Peyer's patch (tissue), 4 donors: ENCODE measurements around the gene TBL3.
A peak's percentile ranks its signal among the peaks of the same experiment; 100 is the strongest.

Source experiments
- CTCF ChIP-seq, 6 experiments: fragments of 450-650 bp in 4 of 6; fragments of 200-600 bp in 2 of 6; sonication (generic) in 1 of 6; IDR thresholded peaks; one replicate each; pipeline ENCODE4 v1.5.1; 2017 to 2019; ENCODE audit warnings: antibody characterized with exemption in 6 of 6, mild to moderate bottlenecking in 3 of 6, moderate library complexity in 1 of 6
- POLR2A ChIP-seq, 2 donors: fragments of 450-650 bp; IDR thresholded peaks; one replicate each; pipeline ENCODE4 v1.5.1; 2017; ENCODE audit warnings: antibody characterized with exemption in 2 of 2, mild to moderate bottlenecking in 2 of 2, moderate library complexity in 2 of 2

GRCh38 chr16:2009791-2010510 lies 38.1 kb downstream of the TBL3 start, which contains the start of gene ZNF598:
- TF ChIP-seq POLR2A (IDR thresholded peaks at IDR 0.05) (peak; percentile 96 to 99), CTCF (IDR thresholded peaks at IDR 0.05) (peak in 1 of 6 experiments; percentile 16)
